Measurements from ENCODE around the gene CCK. TPM values are rescaled to one million over a fixed set of nuclear protein-coding genes. Genes with fewer than 3 reads are reported as not detected.

Gene CCK
- total and polyA plus RNA-seq, 4 donors = 0.63 TPM; not detected in 3

DNA sequence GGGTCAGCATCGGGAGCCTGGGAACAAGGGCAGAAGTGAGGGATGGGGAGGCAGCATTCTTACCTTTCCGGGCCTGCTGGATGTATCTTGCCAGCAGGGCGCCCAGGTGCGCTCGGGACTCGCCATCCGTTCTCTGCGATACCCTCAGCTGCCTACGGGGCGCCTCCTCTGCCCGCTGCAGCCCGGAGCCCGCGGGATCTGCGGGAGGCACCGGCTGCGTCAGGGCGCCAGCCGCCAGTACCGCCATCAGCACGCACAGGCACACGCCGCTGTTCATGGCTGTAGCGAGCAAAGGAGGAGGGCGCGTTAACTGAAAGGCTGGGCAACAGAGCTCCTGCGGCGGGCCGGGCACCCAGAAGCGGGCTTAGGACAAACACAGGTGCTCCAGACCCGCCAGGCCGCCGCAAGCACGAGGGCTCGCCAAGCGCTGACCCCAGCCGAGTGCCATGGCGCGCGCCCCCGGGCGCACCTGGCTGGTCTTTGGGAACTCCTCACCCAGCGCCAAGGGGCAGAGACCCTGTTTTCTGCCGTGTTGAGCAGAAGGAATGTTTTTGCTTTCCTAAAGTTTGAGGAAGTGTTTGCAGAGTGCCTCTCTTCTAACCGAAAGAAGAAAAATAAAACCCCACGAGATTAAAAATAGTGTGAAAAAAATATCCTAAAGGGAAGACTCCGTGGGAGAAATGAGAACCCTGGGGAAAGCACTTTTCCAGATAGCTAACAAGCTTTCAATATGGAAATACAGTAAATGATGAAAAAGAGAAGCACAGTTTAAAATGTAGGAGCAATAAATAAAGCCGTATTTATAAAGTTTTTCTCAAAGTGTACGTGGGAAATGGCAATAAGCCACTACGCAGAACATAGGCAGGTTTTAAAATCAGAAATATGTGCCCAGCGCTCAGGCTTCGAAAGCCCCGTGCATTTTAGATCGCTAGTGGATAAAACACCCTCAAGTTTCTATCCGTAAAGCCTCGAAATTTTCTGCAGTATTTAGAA, 2.3 kb downstream of the CCK start:
- Histone ChIP-seq H3K4me1 (ENCODE audit: control insufficient read depth in 1 of 2, insufficient read depth in 2 of 2, low read length in 2 of 2) (no peaks in the 10 kb centered on the region), H3K36me3 (ENCODE audit: control insufficient read depth in 1 of 2, insufficient read depth in 2 of 2, low read length in 1 of 2) (no peaks in the 10 kb centered on the region), H3K27me3 (ENCODE audit: control insufficient read depth in 1 of 2, insufficient read depth in 2 of 2, low read length in 1 of 2) (peaks cover 0 to 2% of the 10 kb centered on the region in 2 donors), H3K4me3 (ENCODE audit: low read length in 2 of 2) (no peak overlapping the region), H3K9me3 (ENCODE audit: control insufficient read depth, low read length) (no peaks in the 10 kb centered on the region), H3K27ac (ENCODE audit: low read depth in 1 of 2, low read length in 2 of 2) (no peak overlapping the region)
- no peak for ATAC-seq (ENCODE audit: low FRiP score)
- WGBS, 2 donors = 8 to 9% methylated on average over 55 to 56 of the region's 56 CpGs
- intact Hi-C loops (cut with DNase I) = no loop called here
- DNase-seq = no peak

DNA sequence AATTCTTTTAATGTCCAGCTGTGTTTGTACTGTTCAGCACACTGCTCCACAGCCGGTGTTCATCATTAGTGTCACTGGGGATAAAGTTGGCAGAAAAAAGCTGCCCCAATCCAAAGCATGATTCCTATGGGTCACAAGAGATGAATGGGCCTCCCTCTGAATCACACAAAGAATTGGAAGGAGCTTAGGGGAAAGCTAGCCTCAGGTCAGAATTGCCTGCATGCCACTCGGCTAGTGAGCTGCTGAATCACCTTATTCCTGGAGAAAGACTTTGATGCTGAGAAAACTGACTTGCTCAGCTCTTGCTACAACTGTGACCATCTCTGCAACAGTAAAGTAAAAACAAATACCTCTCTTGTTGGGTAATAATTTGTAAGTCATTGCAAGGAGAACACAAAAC, 3.5 kb downstream of the CCK start:
- no peak overlapping the region for H3K4me3 ChIP-seq (ENCODE audit: low read length in 2 of 2)
- WGBS, 2 donors = 26 to 35% methylated on average over 2 of the region's 2 CpGs
- no peaks in the 10 kb centered on the region for H3K4me1 ChIP-seq (ENCODE audit: control insufficient read depth in 1 of 2, insufficient read depth in 2 of 2, low read length in 2 of 2)
- H3K9me3 ChIP-seq (ENCODE audit: control insufficient read depth, low read length) = no peaks in the 10 kb centered on the region
- no peaks in the 10 kb centered on the region for H3K36me3 ChIP-seq (ENCODE audit: control insufficient read depth in 1 of 2, insufficient read depth in 2 of 2, low read length in 1 of 2)
- ATAC-seq (ENCODE audit: low FRiP score) (no peak), DNase-seq (no peak)
- intact Hi-C loops (cut with DNase I) = no loop called here
- H3K27me3 ChIP-seq (ENCODE audit: control insufficient read depth in 1 of 2, insufficient read depth in 2 of 2, low read length in 1 of 2) = peaks cover 0 to 2% of the 10 kb centered on the region in 2 donors
- no peak overlapping the region for H3K27ac ChIP-seq (ENCODE audit: low read depth in 1 of 2, low read length in 2 of 2)

DNA sequence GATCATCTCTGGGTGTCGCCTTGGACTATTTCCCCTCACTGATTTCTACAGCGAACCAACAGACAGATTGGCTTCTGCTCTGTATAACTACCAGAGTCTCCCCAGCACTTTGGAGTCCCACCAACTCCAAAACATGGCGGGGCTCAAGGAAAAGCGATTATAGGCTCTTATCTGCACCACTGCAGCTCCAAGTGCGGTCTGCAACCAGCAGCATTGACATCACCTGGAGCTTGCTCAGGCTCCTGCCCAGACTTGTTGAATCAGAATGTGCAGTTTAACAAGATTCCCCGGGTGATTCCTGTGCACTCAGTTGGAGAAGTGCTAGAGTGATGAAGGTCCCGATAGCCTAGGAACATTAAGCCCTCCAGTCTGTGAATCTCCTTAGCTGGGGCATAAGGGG, 9.0 kb downstream of the CCK start:
- intact Hi-C loops (cut with DNase I) = no loop called here
- no peak overlapping the region for H3K27ac ChIP-seq (ENCODE audit: low read depth in 1 of 2, low read length in 2 of 2)
- WGBS, 2 donors = 47 to 53% methylated on average over 6 to 7 of the region's 7 CpGs
- no peaks in the 10 kb centered on the region for H3K9me3 ChIP-seq (ENCODE audit: control insufficient read depth, low read length)
- ATAC-seq (ENCODE audit: low FRiP score) = no peak
- no peak for DNase-seq
- peaks cover 0 to 2% of the 10 kb centered on the region in 2 donors for H3K27me3 ChIP-seq (ENCODE audit: control insufficient read depth in 1 of 2, insufficient read depth in 2 of 2, low read length in 1 of 2)
- no peak overlapping the region for H3K4me3 ChIP-seq (ENCODE audit: low read length in 2 of 2)
- H3K4me1 ChIP-seq (ENCODE audit: control insufficient read depth in 1 of 2, insufficient read depth in 2 of 2, low read length in 2 of 2) = no peaks in the 10 kb centered on the region
- no peaks in the 10 kb centered on the region for H3K36me3 ChIP-seq (ENCODE audit: control insufficient read depth in 1 of 2, insufficient read depth in 2 of 2, low read length in 1 of 2)

DNA sequence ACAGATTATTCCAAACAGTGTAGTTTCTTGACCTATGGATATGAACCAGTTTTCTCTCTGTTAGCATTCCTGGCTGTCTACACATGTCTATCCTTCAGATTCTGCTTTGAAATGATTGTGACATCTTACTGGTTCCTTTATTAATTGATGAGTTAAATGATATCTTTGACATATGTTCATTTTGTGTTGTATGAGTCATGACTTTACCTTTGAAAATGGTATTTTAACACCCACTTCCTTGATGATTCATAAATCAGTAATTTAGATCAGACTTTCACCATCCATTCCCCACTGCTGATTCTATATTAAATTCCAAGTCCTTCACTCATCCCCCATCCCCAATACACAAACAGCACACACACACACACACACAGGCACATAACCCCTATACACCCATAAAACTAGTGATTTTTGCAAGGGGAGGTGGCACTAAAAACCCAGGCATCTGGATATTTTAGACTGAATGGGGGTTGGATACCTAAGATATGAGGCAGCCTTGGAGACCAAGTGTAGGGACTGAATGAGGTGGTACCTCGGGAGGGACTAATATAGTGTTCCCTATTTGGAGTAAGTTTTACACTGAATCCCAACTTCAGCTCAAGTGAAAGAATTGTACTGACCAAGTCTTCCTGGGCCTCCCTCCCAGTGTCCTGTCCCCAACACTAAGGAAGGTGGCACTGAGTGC, 9.7 kb downstream of the CCK start:
- no peak overlapping the region for H3K27ac ChIP-seq (ENCODE audit: low read depth in 1 of 2, low read length in 2 of 2)
- H3K27me3 ChIP-seq (ENCODE audit: control insufficient read depth in 1 of 2, insufficient read depth in 2 of 2, low read length in 1 of 2) = peaks cover 0 to 2% of the 10 kb centered on the region in 2 donors
- DNase-seq (no peak), ATAC-seq (ENCODE audit: low FRiP score) (no peak)
- no peaks in the 10 kb centered on the region for H3K4me1 ChIP-seq (ENCODE audit: control insufficient read depth in 1 of 2, insufficient read depth in 2 of 2, low read length in 2 of 2)
- intact Hi-C loops (cut with DNase I) = no loop called here
- H3K9me3 ChIP-seq (ENCODE audit: control insufficient read depth, low read length) = no peaks in the 10 kb centered on the region
- H3K36me3 ChIP-seq (ENCODE audit: control insufficient read depth in 1 of 2, insufficient read depth in 2 of 2, low read length in 1 of 2) = no peaks in the 10 kb centered on the region
- 81 to 90% methylated on average over 1 of the region's 1 CpG for WGBS, 2 donors
- no peak overlapping the region for H3K4me3 ChIP-seq (ENCODE audit: low read length in 2 of 2)

DNA sequence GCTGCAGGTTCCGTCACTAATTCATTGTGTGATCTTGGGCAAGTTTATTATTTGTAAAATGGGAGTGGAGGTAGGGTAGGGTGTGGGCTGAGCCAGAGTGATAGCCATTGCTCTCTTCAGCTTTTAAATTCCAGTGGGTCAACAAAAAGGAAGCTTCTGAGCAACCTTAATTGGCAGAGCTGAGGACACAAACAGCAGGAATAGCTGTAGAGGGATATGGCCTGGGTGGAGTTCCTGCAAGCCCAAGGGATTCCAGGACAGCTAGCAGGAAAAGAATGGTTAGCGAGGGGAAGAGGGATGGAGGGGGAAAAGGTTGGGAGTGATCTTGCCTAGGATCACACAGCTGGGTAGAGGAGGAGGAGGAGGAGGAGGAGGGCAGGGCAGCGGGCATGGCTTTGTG, 11.4 kb downstream of the CCK start:
- ATAC-seq (ENCODE audit: low FRiP score) (no peak), DNase-seq (no peak)
- H3K27me3 ChIP-seq (ENCODE audit: control insufficient read depth in 1 of 2, insufficient read depth in 2 of 2, low read length in 1 of 2) = no peaks in the 10 kb centered on the region
- H3K9me3 ChIP-seq (ENCODE audit: control insufficient read depth, low read length) = no peaks in the 10 kb centered on the region
- no peak overlapping the region for H3K27ac ChIP-seq (ENCODE audit: low read depth in 1 of 2, low read length in 2 of 2)
- WGBS, 2 donors = 48% methylated on average over 3 of the region's 3 CpGs
- H3K4me3 ChIP-seq (ENCODE audit: low read length in 2 of 2) = no peak overlapping the region
- H3K36me3 ChIP-seq (ENCODE audit: control insufficient read depth in 1 of 2, insufficient read depth in 2 of 2, low read length in 1 of 2) = no peaks in the 10 kb centered on the region
- no peaks in the 10 kb centered on the region for H3K4me1 ChIP-seq (ENCODE audit: control insufficient read depth in 1 of 2, insufficient read depth in 2 of 2, low read length in 2 of 2)
- intact Hi-C loops (cut with DNase I) = no loop called here

DNA sequence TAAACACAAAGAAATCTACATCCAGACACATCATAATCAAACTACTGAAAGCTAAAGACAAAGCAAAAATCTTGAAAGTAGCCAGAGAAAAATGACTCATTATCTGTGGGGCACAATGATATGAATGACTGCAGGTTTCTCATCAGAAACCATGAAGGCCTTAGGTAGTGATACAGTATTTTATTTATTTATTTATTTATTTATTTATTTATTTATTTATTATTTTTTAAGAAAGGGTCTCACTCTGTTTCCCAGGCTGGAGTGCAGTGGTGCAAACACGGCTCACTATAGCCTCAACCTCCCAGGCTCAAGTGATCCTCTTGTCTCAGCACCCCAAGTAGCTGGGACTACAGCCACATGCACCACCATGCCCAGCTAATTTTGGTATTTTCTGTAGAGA, 15.2 kb downstream of the CCK start:
- DNase-seq (no peak), ATAC-seq (ENCODE audit: low FRiP score) (no peak)
- 5 to 95% methylated on average over 1 of the region's 1 CpG for WGBS, 2 donors
- Histone ChIP-seq H3K4me3 (ENCODE audit: low read length in 2 of 2) (no peak overlapping the region), H3K27ac (ENCODE audit: low read depth in 1 of 2, low read length in 2 of 2) (no peak overlapping the region), H3K9me3 (ENCODE audit: control insufficient read depth, low read length) (no peaks in the 10 kb centered on the region), H3K36me3 (ENCODE audit: control insufficient read depth in 1 of 2, insufficient read depth in 2 of 2, low read length in 1 of 2) (no peaks in the 10 kb centered on the region), H3K27me3 (ENCODE audit: control insufficient read depth in 1 of 2, insufficient read depth in 2 of 2, low read length in 1 of 2) (no peaks in the 10 kb centered on the region), H3K4me1 (ENCODE audit: control insufficient read depth in 1 of 2, insufficient read depth in 2 of 2, low read length in 2 of 2) (no peaks in the 10 kb centered on the region)
- intact Hi-C loops (cut with DNase I) = no loop called here

DNA sequence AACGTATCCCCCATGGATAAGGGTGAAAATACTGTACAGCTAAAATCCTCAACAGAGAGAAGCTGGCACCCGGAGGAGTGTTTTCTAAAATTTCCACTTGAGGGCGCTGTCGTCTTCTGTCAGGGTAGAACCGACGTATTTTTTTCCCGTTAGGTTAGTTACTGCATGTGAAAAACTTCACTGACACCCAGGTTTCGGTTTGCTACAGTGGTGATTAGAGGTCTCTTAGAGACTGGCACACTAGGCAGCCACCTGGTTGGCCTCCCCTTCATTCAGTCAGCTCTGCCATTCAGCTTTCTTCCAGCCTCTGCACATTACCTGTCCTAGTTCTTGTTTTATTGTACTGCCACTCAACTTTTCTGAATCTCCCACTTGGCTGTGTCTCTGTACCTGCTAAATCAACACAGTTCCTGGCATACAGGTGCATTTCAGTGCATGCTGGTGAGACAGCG, 18.4 kb downstream of the CCK start:
- Histone ChIP-seq H3K4me1 (ENCODE audit: control insufficient read depth in 1 of 2, insufficient read depth in 2 of 2, low read length in 2 of 2) (no peaks in the 10 kb centered on the region), H3K27me3 (ENCODE audit: control insufficient read depth in 1 of 2, insufficient read depth in 2 of 2, low read length in 1 of 2) (no peaks in the 10 kb centered on the region), H3K4me3 (ENCODE audit: low read length in 2 of 2) (no peak overlapping the region), H3K27ac (ENCODE audit: low read depth in 1 of 2, low read length in 2 of 2) (no peak overlapping the region), H3K9me3 (ENCODE audit: control insufficient read depth, low read length) (no peaks in the 10 kb centered on the region), H3K36me3 (ENCODE audit: control insufficient read depth in 1 of 2, insufficient read depth in 2 of 2, low read length in 1 of 2) (no peaks in the 10 kb centered on the region)
- no peak for DNase-seq
- no peak for ATAC-seq (ENCODE audit: low FRiP score)
- WGBS, 2 donors = 9 to 11% methylated on average over 9 of the region's 9 CpGs
- intact Hi-C loops (cut with DNase I) = loop anchor here (5.0 kb wide), 2 partner anchors 195 to 300 kb away; no protein-coding TSS in a partner anchor

DNA sequence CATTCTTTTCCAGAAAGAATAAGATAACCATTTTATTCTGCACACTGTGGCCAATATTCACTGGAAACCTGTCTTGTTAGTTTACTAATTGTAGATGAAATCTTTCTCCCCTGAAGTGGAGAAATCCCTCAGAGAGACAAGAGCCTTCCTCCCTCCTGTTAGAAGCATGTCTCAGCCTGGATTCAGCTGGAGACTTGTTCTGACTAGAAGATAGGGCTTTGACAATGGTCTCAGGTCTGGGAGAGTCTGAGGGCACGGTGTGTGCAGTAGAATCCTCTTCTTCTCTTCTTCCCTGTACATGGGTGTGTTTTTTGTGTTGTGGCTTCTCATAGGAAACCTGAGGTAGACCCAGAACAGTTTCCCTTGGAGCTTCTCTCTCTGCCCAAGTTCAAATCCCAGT, 19.9 kb downstream of the CCK start:
- ATAC-seq (ENCODE audit: low FRiP score) = no peak
- no peak for DNase-seq
- 48 to 58% methylated on average over 1 of the region's 1 CpG for WGBS, 2 donors
- intact Hi-C loops (cut with DNase I) = loop anchor here (5.0 kb wide), 2 partner anchors 196 to 301 kb away; no protein-coding TSS in a partner anchor
- no peak overlapping the region for H3K4me3 ChIP-seq (ENCODE audit: low read length in 2 of 2)
- no peaks in the 10 kb centered on the region for H3K27me3 ChIP-seq (ENCODE audit: control insufficient read depth in 1 of 2, insufficient read depth in 2 of 2, low read length in 1 of 2)
- H3K36me3 ChIP-seq (ENCODE audit: control insufficient read depth in 1 of 2, insufficient read depth in 2 of 2, low read length in 1 of 2) = no peaks in the 10 kb centered on the region
- H3K27ac ChIP-seq (ENCODE audit: low read depth in 1 of 2, low read length in 2 of 2) = no peak overlapping the region
- no peaks in the 10 kb centered on the region for H3K9me3 ChIP-seq (ENCODE audit: control insufficient read depth, low read length)
- H3K4me1 ChIP-seq (ENCODE audit: control insufficient read depth in 1 of 2, insufficient read depth in 2 of 2, low read length in 2 of 2) = no peaks in the 10 kb centered on the region

All from aorta (tissue), 5 donors.